ENCODE measurements around the gene RALB.
"Not testable (repeated sequence)": the region's sequence is repeated elsewhere in the genome, so short reads cannot be mapped to it uniquely, and the experiment has no call there.

Gene RALB

GRCh38 chr2:120318626-120319025, 66.0 kb downstream of the RALB start:
- DNase-seq, result no peak

- no peak for DNase-seq
Observed at GRCh38 chr2:120319123-120319522, 66.5 kb downstream of the RALB start.

- no peak for DNase-seq
Observed at GRCh38 chr2:120319686-120320317, 67.2 kb downstream of the RALB start.

GRCh38 chr2:120320318-120320851, 67.7 kb downstream of the RALB start:
- DNase-seq, result no peak

GRCh38 chr2:120320887-120321556, 68.4 kb downstream of the RALB start:
- not testable (repeated sequence) for DNase-seq

- DNase-seq, result no peak
Observed at GRCh38 chr2:120321721-120322284, 69.2 kb downstream of the RALB start.

GRCh38 chr2:120322329-120322728, 69.7 kb downstream of the RALB start:
- DNase-seq, result no peak

- DNase-seq, result no peak
Observed at GRCh38 chr2:120323214-120323613, 70.6 kb downstream of the RALB start.

- no peak for DNase-seq
Observed at GRCh38 chr2:120323807-120324399, 71.3 kb downstream of the RALB start.

- no peak for DNase-seq
Observed at GRCh38 chr2:120324933-120325332, 72.3 kb downstream of the RALB start.

- no peak for DNase-seq
Observed at GRCh38 chr2:120326066-120326465, 73.4 kb downstream of the RALB start.

- DNase-seq, result no peak
Observed at GRCh38 chr2:120330946-120331822, 78.5 kb downstream of the RALB start.

GRCh38 chr2:120331903-120332302, 79.3 kb downstream of the RALB start:
- no peak for DNase-seq

GRCh38 chr2:120332384-120332783, 79.7 kb downstream of the RALB start:
- no peak for DNase-seq

GRCh38 chr2:120334068-120334467, 81.4 kb downstream of the RALB start:
- DNase-seq, result no peak

- no peak for DNase-seq
Observed at GRCh38 chr2:120336749-120337148, 84.1 kb downstream of the RALB start.

- DNase-seq, result no peak
Observed at GRCh38 chr2:120338015-120338414, 85.4 kb downstream of the RALB start.

GRCh38 chr2:120341977-120342376, 89.3 kb downstream of the RALB start:
- no peak for DNase-seq

GRCh38 chr2:120342446-120342845, 89.8 kb downstream of the RALB start:
- DNase-seq, result no peak

- DNase-seq, result no peak
Observed at GRCh38 chr2:120343100-120343432, 90.4 kb downstream of the RALB start.

- peak; percentile 64 for DNase-seq
Observed at GRCh38 chr2:120343433-120344105, 90.9 kb downstream of the RALB start.
